AG04450 (cell line): Measurements from ENCODE around the gene EIF3K. TPM values are rescaled to one million over a fixed set of nuclear protein-coding genes. Genes with fewer than 3 reads are reported as not detected.

Experiments
- CTCF ChIA-PET: fragments of 300-600, 350-600 bp; formaldehyde crosslinking; extraction: SDS; loops from one replicate; lab custom pipeline; 2022; ENCODE audit warnings: antibody characterized with exemption, inconsistent platforms; lab: Charles Lee
- POLR2A ChIA-PET: fragments of 350-600 bp; formaldehyde crosslinking; extraction: SDS; loops from one replicate; lab custom pipeline; 2021; ENCODE audit warnings: antibody characterized with exemption, inconsistent platforms; lab: Yijun Ruan, JAX
- DNase-seq: peaks from one replicate; pipeline ENCODE4 v3.0.0-alpha.2; 2011; ENCODE audit warnings: low read depth, low spot score
- H3K27ac ChIP-seq: one replicate; pipeline ENCODE4 v1.5.1; 2012; ENCODE audit warnings: low read depth, low read length, control low read depth
- H3K27me3 ChIP-seq: one replicate; pipeline ENCODE4 v1.6.0; 2012; ENCODE audit warnings: low read length; ENCODE audit not compliant: control insufficient read depth, insufficient read depth
- H3K4me3 ChIP-seq: 2 replicates; pipeline ENCODE4 v1.5.1; 2011; ENCODE audit warnings: mild to moderate bottlenecking, low read depth, low read length, control low read depth
- H3K9me3 ChIP-seq: 2 replicates; pipeline ENCODE4 v1.5.1; 2012; ENCODE audit warnings: low read length; ENCODE audit not compliant: control insufficient read depth, insufficient read depth
- CTCF ChIP-seq: IDR thresholded peaks from 2 replicates; pipeline ENCODE4 v1.5.1; 2011; ENCODE audit warnings: low read depth, low read length, control low read depth, inconsistent platforms
- polyA plus RNA-seq: library from polyadenylated mRNA; depleted of rRNA; stranded (reverse); fragments of >200 nt; gene quantifications from 2 replicates; pipeline ENCODE4 v1.2.3, GENCODE V29; 2011; rRNA removed

The EIF3K gene
- polyA plus RNA-seq, 1 experiment, result 168 TPM

GRCh38 chr19:38686530-38686888, 67.5 kb downstream of the EIF3K start:
- POLR2A ChIA-PET, result interaction anchor here (0.5 to 0.7 kb wide), 2 partner anchors 19 to 25 kb away, joined by 3 read pairs; no protein-coding TSS in a partner anchor
- TF ChIP-seq CTCF, result no peak
- H3K27ac ChIP-seq, result no peak overlapping the region
- no peaks in the 10 kb centered on the region for H3K27me3 ChIP-seq
- no peak overlapping the region for H3K4me3 ChIP-seq
- peaks cover 4% of the 10 kb centered on the region; the same call in 1 of the 2 replicates for H3K9me3 ChIP-seq
- no peak for DNase-seq
- CTCF ChIA-PET, result interaction anchor here (0.5 to 1.3 kb wide), 5 partner anchors 13 to 59 kb away, joined by 3 to 6 read pairs (median 3); no protein-coding TSS in a partner anchor

Other genes starting within 250 kb of the EIF3K start
- gene PSMD8, start 244.6 kb upstream of the EIF3K start, polyA plus RNA-seq, result 287 and 328 TPM in 2 replicates
- 0.15 and 0.27 TPM in 2 replicates for gene GGN, start 231.2 kb upstream of the EIF3K start, polyA plus RNA-seq
- 2.5 and 3.6 TPM in 2 replicates for gene SPRED3, start 230.5 kb upstream of the EIF3K start, polyA plus RNA-seq
- 5.0 and 7.9 TPM in 2 replicates for gene FAM98C, start 216.1 kb upstream of the EIF3K start, polyA plus RNA-seq
- gene RASGRP4, start 193.0 kb upstream of the EIF3K start, polyA plus RNA-seq, result not detected in 2 replicates
- gene RYR1, start 185.5 kb upstream of the EIF3K start, polyA plus RNA-seq, result not detected in 2 replicates
- gene MAP4K1, start 1.2 kb upstream of the EIF3K start, polyA plus RNA-seq, result 0.09 and 0.31 TPM in 2 replicates
- gene ACTN4, start 28.5 kb downstream of the EIF3K start, polyA plus RNA-seq, result 300 and 359 TPM in 2 replicates
- gene CAPN12, start 125.3 kb downstream of the EIF3K start, polyA plus RNA-seq, result 0.66 and 0.69 TPM in 2 replicates
- gene LGALS7, start 154.3 kb downstream of the EIF3K start, polyA plus RNA-seq, result not detected in 2 replicates
- gene LGALS7B, start 170.0 kb downstream of the EIF3K start, polyA plus RNA-seq, result not detected in 2 replicates
- gene LGALS4, start 193.8 kb downstream of the EIF3K start, polyA plus RNA-seq, result 0.07 TPM in 1 of 2 replicates, not detected in the other
- gene ECH1, start 212.6 kb downstream of the EIF3K start, polyA plus RNA-seq, result 86.5 and 109 TPM in 2 replicates
- 281 and 316 TPM in 2 replicates for gene HNRNPL, start 230.8 kb downstream of the EIF3K start, polyA plus RNA-seq